HG02678 (cell line): ENCODE data around the gene DPP3.

Source experiments
- ATAC-seq: cut with Tn5 transposase; IDR thresholded peaks from one replicate; pipeline ENCODE4 v1.9.1; 2021; ENCODE audit warnings: mild to moderate bottlenecking, moderate library complexity; ENCODE audit not compliant: unreplicated experiment

The DPP3 gene

GRCh38 chr11:66479394-66480116 is 679 bp upstream of the DPP3 start:
- ATAC-seq = peak; percentile 15

- ATAC-seq = no peak
Observed at GRCh38 chr11:66484806-66485380, 4.7 kb downstream of the DPP3 start.

GRCh38 chr11:66488957-66489356 is 8.7 kb downstream of the DPP3 start:
- ATAC-seq = no peak

GRCh38 chr11:66489636-66490035 is 9.4 kb downstream of the DPP3 start:
- no peak for ATAC-seq

GRCh38 chr11:66491315-66491935 is 11.2 kb downstream of the DPP3 start:
- no peak for ATAC-seq

- no peak for ATAC-seq
Observed at GRCh38 chr11:66492161-66492865, 12.1 kb downstream of the DPP3 start.

- no peak for ATAC-seq
Observed at GRCh38 chr11:66493130-66493529, 12.9 kb downstream of the DPP3 start.

GRCh38 chr11:66494458-66494857 is 14.2 kb downstream of the DPP3 start:
- ATAC-seq = no peak

GRCh38 chr11:66494935-66495334 is 14.7 kb downstream of the DPP3 start:
- ATAC-seq = no peak

GRCh38 chr11:66495401-66495854 is 15.2 kb downstream of the DPP3 start:
- ATAC-seq = no peak

GRCh38 chr11:66497206-66497605 is 17.0 kb downstream of the DPP3 start:
- ATAC-seq = no peak

GRCh38 chr11:66498506-66498905 is 18.3 kb downstream of the DPP3 start:
- ATAC-seq = no peak

- ATAC-seq = no peak
Observed at GRCh38 chr11:66505276-66505816, 25.1 kb downstream of the DPP3 start.

- no peak for ATAC-seq
Observed at GRCh38 chr11:66509131-66509561, 28.9 kb downstream of the DPP3 start.

GRCh38 chr11:66510271-66510989 is 30.2 kb downstream of the DPP3 start, which contains the start of gene BBS1:
TSS of gene BBS1 (plus strand) at chr11:66510635. CDS start at chr11:66510660, 25 bp downstream.
- peak; percentile 88 for ATAC-seq

- ATAC-seq = no peak
Observed at GRCh38 chr11:66510990-66511339, 30.7 kb downstream of the DPP3 start.

- no peak for ATAC-seq
Observed at GRCh38 chr11:66523611-66524010, 43.4 kb downstream of the DPP3 start.

GRCh38 chr11:66524304-66525040 is 44.2 kb downstream of the DPP3 start:
- ATAC-seq = no peak

- ATAC-seq = no peak
Observed at GRCh38 chr11:66529069-66529468, 48.8 kb downstream of the DPP3 start.

GRCh38 chr11:66529655-66530054 is 49.4 kb downstream of the DPP3 start:
- ATAC-seq = no peak
